Measurements from ENCODE around the gene TRIM60. TPM values are rescaled to one million over a fixed set of nuclear protein-coding genes. Genes with fewer than 3 reads are reported as not detected.

TRIM60 gene
- total and polyA plus RNA-seq, 2 of the 13 experiments (the other 11 are each of a cell fraction or from before 2014, with no cell fraction given) = not detected

DNA sequence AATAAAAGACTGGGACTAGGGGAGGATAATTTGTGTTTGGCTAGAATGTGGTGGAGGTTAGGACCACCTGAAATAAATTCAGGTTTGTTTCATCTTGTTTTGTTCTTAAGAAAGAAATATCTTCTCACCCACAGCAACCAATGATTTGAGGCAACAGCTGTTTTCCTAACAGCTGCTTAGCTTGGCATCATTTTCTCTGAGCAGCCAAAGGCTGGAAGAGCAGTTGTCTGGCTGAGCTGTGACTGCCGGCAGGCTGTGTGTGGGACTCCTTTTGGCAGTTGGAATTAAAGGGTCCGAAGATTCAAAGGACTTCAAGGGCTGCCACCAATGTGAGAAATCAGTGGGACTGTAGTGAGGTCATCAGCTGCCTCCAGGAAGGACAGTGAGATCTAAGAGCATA lies 26.9 kb downstream of the TRIM60 start (continued):
- no peak for TF ChIP-seq ZBTB40 (IDR thresholded peaks at IDR 0.05)
- no peak for TF ChIP-seq ZBTB40 (CRISPR knock-in tag; IDR thresholded peaks at IDR 0.05)
- no peak for TF ChIP-seq ZNF768 (CRISPR knock-in tag; IDR thresholded peaks at IDR 0.05)
- TF ChIP-seq ZFY (CRISPR knock-in tag; IDR thresholded peaks at IDR 0.05) = no peak
- no peak for TF ChIP-seq MEIS2 (CRISPR knock-in tag; IDR thresholded peaks at IDR 0.05)

DNA sequence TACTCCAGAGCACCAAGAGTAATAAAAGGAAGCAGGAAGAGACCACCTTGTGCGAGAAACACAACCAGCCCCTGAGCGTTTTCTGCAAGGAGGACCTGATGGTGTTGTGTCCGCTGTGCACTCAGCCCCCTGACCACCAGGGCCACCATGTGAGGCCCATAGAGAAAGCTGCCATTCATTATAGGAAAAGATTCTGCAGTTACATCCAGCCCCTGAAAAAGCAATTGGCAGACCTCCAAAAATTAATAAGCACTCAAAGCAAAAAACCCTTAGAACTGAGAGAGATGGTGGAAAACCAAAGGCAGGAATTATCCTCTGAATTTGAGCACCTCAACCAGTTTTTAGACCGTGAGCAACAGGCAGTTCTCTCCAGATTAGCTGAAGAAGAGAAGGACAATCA lies 27.6 kb downstream of the TRIM60 start:
- Histone ChIP-seq H3K79me2 (ENCODE audit: insufficient read depth, low read length) (no peaks in the 10 kb centered on the region), H3K9ac (ENCODE audit: insufficient read depth, low read depth, low read length) (no peak overlapping the region), H3K4me1 (ENCODE audit: insufficient read depth, low read length) (no peaks in the 10 kb centered on the region), H3K4me3 (replicated peaks in 1 of 3; ENCODE audit: insufficient read depth in 1 of 3, low read depth in 2 of 3, low read length in 3 of 3) (no peak overlapping the region), H3K27ac (ENCODE audit: extremely low read length, insufficient read depth, low read length) (no peak overlapping the region), H3K27me3 (ENCODE audit: control insufficient read depth in 1 of 2, insufficient read depth in 2 of 2, low read length in 2 of 2) (peaks cover 0 to 11% of the 10 kb centered on the region in 2 experiments; a peak in 2 of 5 replicates), H3K4me2 (ENCODE audit: low read depth, low read length) (no peak overlapping the region), H4K20me1 (ENCODE audit: insufficient read depth, low read length) (no peaks in the 10 kb centered on the region), H2AFZ (ENCODE audit: low read length) (no peak overlapping the region), H3K9me3 (ENCODE audit: low read length) (no peaks in the 10 kb centered on the region), H3K36me3 (replicated peaks in 1 of 2; ENCODE audit: control insufficient read depth in 1 of 2, insufficient read depth in 2 of 2, low read length in 2 of 2) (no peaks in the 10 kb centered on the region)
- intact Hi-C loops (cut with micrococcal nuclease; ENCODE audit: unreplicated experiment) (no loop called here), in situ Hi-C loops (cut with HindIII; ENCODE audit: extremely low pct_ligation_motif_present, low pct_unique_long_range_greater_than_20kb) (no loop called here)
- no TSS peak for BruUV-seq (replicated peaks)
- FAIRE-seq = no peak
- POLR2A ChIA-PET = no interaction called here
- no peak for DNase-seq (ENCODE audit: low spot score)
- CTCF ChIA-PET (ENCODE audit: low intra/inter-chr PET ratio, low total read pairs) = no interaction called here
- 11% methylated on average over 4 of the region's 4 CpGs for WGBS (ENCODE audit: low lambda C conversion rate)
- no peak for ATAC-seq
- TF ChIP-seq ZMYM4 (CRISPR knock-in tag; IDR thresholded peaks at IDR 0.05) = no peak
- TF ChIP-seq, protein P1, sequence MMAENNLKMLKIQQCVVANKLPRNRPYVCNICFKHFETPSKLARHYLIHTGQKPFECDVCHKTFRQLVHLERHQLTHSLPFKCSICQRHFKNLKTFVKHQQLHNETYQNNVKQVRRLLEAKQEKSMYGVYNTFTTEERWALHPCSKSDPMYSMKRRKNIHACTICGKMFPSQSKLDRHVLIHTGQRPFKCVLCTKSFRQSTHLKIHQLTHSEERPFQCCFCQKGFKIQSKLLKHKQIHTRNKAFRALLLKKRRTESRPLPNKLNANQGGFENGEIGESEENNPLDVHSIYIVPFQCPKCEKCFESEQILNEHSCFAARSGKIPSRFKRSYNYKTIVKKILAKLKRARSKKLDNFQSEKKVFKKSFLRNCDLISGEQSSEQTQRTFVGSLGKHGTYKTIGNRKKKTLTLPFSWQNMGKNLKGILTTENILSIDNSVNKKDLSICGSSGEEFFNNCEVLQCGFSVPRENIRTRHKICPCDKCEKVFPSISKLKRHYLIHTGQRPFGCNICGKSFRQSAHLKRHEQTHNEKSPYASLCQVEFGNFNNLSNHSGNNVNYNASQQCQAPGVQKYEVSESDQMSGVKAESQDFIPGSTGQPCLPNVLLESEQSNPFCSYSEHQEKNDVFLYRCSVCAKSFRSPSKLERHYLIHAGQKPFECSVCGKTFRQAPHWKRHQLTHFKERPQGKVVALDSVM (CRISPR knock-in tag; IDR thresholded peaks at IDR 0.05) = no peak
- TF ChIP-seq ZNF644 (CRISPR knock-in tag; IDR thresholded peaks at IDR 0.05; ENCODE audit: low read depth) = no peak
- no peak for TF ChIP-seq ZNF577 (CRISPR knock-in tag; IDR thresholded peaks at IDR 0.05; ENCODE audit: borderline replicate concordance, low read depth)
